ENCODE results near the gene SMARCD1.

GRCh38 chr12:50047693-50048250 lies 37.4 kb upstream of the SMARCD1 start:
- TF ChIP-seq CTCF (IDR thresholded peaks at IDR 0.05; ENCODE audit: poor library complexity) (no peak), EZH2phosphoT487 (IDR thresholded peaks at IDR 0.05; ENCODE audit: low read depth, severe bottlenecking, unreplicated experiment) (no peak), EZH2 (IDR thresholded peaks at IDR 0.05; ENCODE audit: borderline replicate concordance) (no peak)
